H1 (cell line): ENCODE data around the gene ABHD1. TPM values are rescaled to one million over a fixed set of nuclear protein-coding genes. Genes with fewer than 3 reads are reported as not detected.
"Not testable (repeated sequence)": the region's sequence is repeated elsewhere in the genome, so short reads cannot be mapped to it uniquely, and the experiment has no call there.

ENCODE experiments used
- CTCF ChIA-PET: fragments of 300-600 bp; sonication (Branson Sonifier 250); formaldehyde crosslinking; loops from one replicate; lab custom pipeline; 2021; ENCODE audit not compliant: partially characterized antibody; lab: Charles Lee
- POLR2A ChIA-PET: fragments of 300-600 bp; sonication (Branson Sonifier 250); formaldehyde crosslinking; loops from one replicate; lab custom pipeline; 2021; ENCODE audit warnings: inconsistent platforms; ENCODE audit not compliant: partially characterized antibody; lab: Charles Lee
- DNase-seq, 2 experiments: peaks; one replicate each; pipeline versions ENCODE4 v3.0.0 to v3.0.0-alpha.2; 2010 to 2022; ENCODE audit warnings: low spot score in 2 of 2, low read depth in 1 of 2, mixed read lengths in 1 of 2
- FAIRE-seq: peaks from 2 replicates; lab custom pipeline; 2011; peaks lifted over from hg19 to GRCh38; lab: Jason Lieb, UNC
- H2AFZ ChIP-seq: 2 replicates; pipeline ENCODE4 v1.8.1; 2012; ENCODE audit warnings: low read length, inconsistent platforms
- H2AK5ac ChIP-seq: 2 replicates; pipeline ENCODE4 v1.6.1; 2013; ENCODE audit warnings: low read depth, low read length
- H2BK120ac ChIP-seq: replicated peaks from 2 replicates; pipeline ENCODE3; 2013; ENCODE audit warnings: low read depth, low read length, inconsistent platforms
- H2BK12ac ChIP-seq: 2 replicates; pipeline ENCODE4 v1.6.1; 2013; ENCODE audit warnings: low read depth, low read length
- H2BK15ac ChIP-seq: 2 replicates; pipeline ENCODE4 v1.6.1; 2013; ENCODE audit warnings: low read length
- H2BK20ac ChIP-seq: 2 replicates; pipeline ENCODE4 v1.6.1; 2013; ENCODE audit warnings: low read length
- H2BK5ac ChIP-seq: 2 replicates; pipeline ENCODE4 v1.6.1; 2013; ENCODE audit warnings: low read depth, low read length
- H3K14ac ChIP-seq: 2 replicates; pipeline ENCODE4 v1.6.1; 2013; ENCODE audit warnings: inconsistent platforms; ENCODE audit not compliant: insufficient read length
- H3K18ac ChIP-seq: 2 replicates; pipeline ENCODE4 v1.6.1; 2013; ENCODE audit warnings: low read length; ENCODE audit errors: extremely low read depth
- H3K23ac ChIP-seq: 2 replicates; pipeline ENCODE4 v1.6.1; 2013; ENCODE audit warnings: inconsistent platforms; ENCODE audit not compliant: insufficient read length
- H3K23me2 ChIP-seq: 2 replicates; pipeline ENCODE4 v1.6.1; 2013; ENCODE audit warnings: low read depth, low read length
- H3K27ac ChIP-seq: 2 replicates; pipeline ENCODE4 v1.6.1; 2011; ENCODE audit warnings: low read depth, low read length, inconsistent platforms
- H3K27me3 ChIP-seq, 4 experiments: replicated peaks in 1 of 4; 1 replicate in 1 of 4; 2 replicates in 3 of 4; pipeline versions ENCODE4 v1.6.1 to v1.8.1; 2011 to 2013; ENCODE audit warnings: low read length in 3 of 4, mild to moderate bottlenecking in 3 of 4, inconsistent platforms in 2 of 4, mixed read lengths in 2 of 4, moderate library complexity in 1 of 4; ENCODE audit not compliant: control insufficient read depth in 3 of 4, insufficient read depth in 3 of 4; ENCODE audit errors: extremely low read depth in 1 of 4
- H3K36me3 ChIP-seq, 4 experiments: 2 replicates each; pipeline versions ENCODE4 v1.6.1 to v1.8.1; 2011 to 2013; ENCODE audit warnings: mild to moderate bottlenecking in 4 of 4, low read length in 3 of 4, moderate library complexity in 2 of 4, control low read depth in 1 of 4, inconsistent platforms in 1 of 4; ENCODE audit not compliant: insufficient read depth in 4 of 4, control insufficient read depth in 2 of 4
- H3K4ac ChIP-seq: replicated peaks from 2 replicates; pipeline ENCODE3; 2013; ENCODE audit warnings: low read length, low read depth, mixed read lengths, inconsistent platforms; ENCODE audit not compliant: insufficient read length
- H3K4me1 ChIP-seq, 4 experiments: replicated peaks in 1 of 4; 1 replicate in 1 of 4; 2 replicates in 3 of 4; pipeline versions ENCODE4 v1.6.1 to v1.8.1; 2011 to 2013; ENCODE audit warnings: low read length in 3 of 4, inconsistent platforms in 2 of 4, mixed read lengths in 1 of 4; ENCODE audit not compliant: insufficient read depth in 4 of 4, control insufficient read depth in 3 of 4
- H3K4me2 ChIP-seq, 2 experiments: 2 replicates each; pipeline versions ENCODE4 v1.6.1 to v1.8.1; 2011 to 2013; ENCODE audit warnings: low read depth in 2 of 2, low read length in 2 of 2, control low read depth in 1 of 2, inconsistent platforms in 1 of 2, mild to moderate bottlenecking in 1 of 2; ENCODE audit not compliant: insufficient read depth in 1 of 2
- H3K4me3 ChIP-seq, 4 experiments: fragments of 200-600, 300-600 bp in 1 of 4; sonication (generic), shearing (Covaris generic), sonication (Bioruptor Twin) in 1 of 4; 2 replicates each; pipeline versions ENCODE4 v1.5.1 to v1.8.1; 2011 to 2016; ENCODE audit warnings: low read length in 4 of 4, low read depth in 3 of 4, control low read depth in 2 of 4, inconsistent platforms in 2 of 4, mild to moderate bottlenecking in 2 of 4, mixed read lengths in 1 of 4, moderate library complexity in 1 of 4; ENCODE audit not compliant: insufficient read depth in 2 of 4; ENCODE audit errors: extremely low read depth in 1 of 4
- H3K56ac ChIP-seq: replicated peaks from 2 replicates; pipeline ENCODE3; 2013; ENCODE audit warnings: low read depth, mild to moderate bottlenecking, mixed read lengths, low read length, inconsistent platforms; ENCODE audit not compliant: insufficient read length
- H3K79me1 ChIP-seq: 2 replicates; pipeline ENCODE4 v1.6.1; 2013; ENCODE audit warnings: low read depth, low read length, control low read depth
- H3K79me2 ChIP-seq, 2 experiments: 2 replicates each; pipeline versions ENCODE4 v1.6.1 to v1.8.1; 2012 to 2013; ENCODE audit warnings: low read length in 2 of 2, mild to moderate bottlenecking in 2 of 2, inconsistent platforms in 1 of 2; ENCODE audit not compliant: insufficient read depth in 2 of 2, control insufficient read depth in 1 of 2
- H3K9ac ChIP-seq, 4 experiments: replicated peaks in 1 of 4; 1 replicate in 1 of 4; 2 replicates in 3 of 4; pipeline versions ENCODE4 v1.6.1 to v1.8.1; 2011 to 2013; ENCODE audit warnings: low read depth in 3 of 4, low read length in 3 of 4, control low read depth in 2 of 4, mild to moderate bottlenecking in 2 of 4, moderate library complexity in 2 of 4, inconsistent platforms in 1 of 4; ENCODE audit errors: extremely low read depth in 1 of 4
- H3K9me3 ChIP-seq, 2 experiments: 2 replicates each; pipeline versions ENCODE4 v1.6.1 to v1.8.1; 2012 to 2013; ENCODE audit warnings: mild to moderate bottlenecking in 2 of 2, moderate library complexity in 2 of 2, control low read depth in 1 of 2, inconsistent platforms in 1 of 2, low read depth in 1 of 2, low read length in 1 of 2, mixed read lengths in 1 of 2; ENCODE audit not compliant: insufficient read depth in 2 of 2
- H4K20me1 ChIP-seq, 2 experiments: replicated peaks in 1 of 2; 2 replicates each; pipeline versions ENCODE3 to v1.8.1; 2011 to 2013; ENCODE audit warnings: inconsistent platforms in 2 of 2, low read length in 2 of 2, mild to moderate bottlenecking in 1 of 2; ENCODE audit not compliant: insufficient read depth in 2 of 2, control insufficient read depth in 1 of 2
- H4K5ac ChIP-seq: 2 replicates; pipeline ENCODE4 v1.6.1; 2013; ENCODE audit warnings: low read length, low read depth, mixed read lengths, inconsistent platforms; ENCODE audit not compliant: insufficient read length
- H4K8ac ChIP-seq: 2 replicates; pipeline ENCODE4 v1.8.0; 2013; ENCODE audit warnings: mild to moderate bottlenecking, moderate library complexity, low read length, inconsistent platforms; ENCODE audit not compliant: insufficient read depth; ENCODE audit errors: extremely low read depth
- H4K91ac ChIP-seq: replicated peaks from 2 replicates; pipeline ENCODE3; 2013; ENCODE audit warnings: low read length, mixed read lengths, inconsistent platforms; ENCODE audit not compliant: insufficient read length
- WGBS, 2 experiments: shearing (Covaris generic) in 1 of 2; methylation state at CpG; one replicate each; pipeline versions ENCODE4 v1.1.6 to v1.1.7; 2013 to 2015; ENCODE audit warnings: low lambda C conversion rate in 2 of 2, mixed read lengths in 2 of 2, inconsistent platforms in 1 of 2, low coverage in 1 of 2, missing lambda C conversion rate in 1 of 2; ENCODE audit not compliant: insufficient replicate concordance in 2 of 2, insufficient coverage in 1 of 2, insufficient read length in 1 of 2; ENCODE audit errors: extremely low coverage in 1 of 2, missing lambda C conversion rate in 1 of 2; 5-methylcytosine and 5-hydroxymethylcytosine counted together
- polyA plus RNA-seq, 7 experiments: library from polyadenylated mRNA; depleted of rRNA in 3 of 7; stranded (reverse) in 5 of 7; unstranded in 2 of 7; fragments of >200 nt in 5 of 7; fragments of 200-250 nt in 2 of 7; gene quantifications; 1 replicate in 5 of 7; 2 replicates in 1 of 7; 4 replicates in 1 of 7; pipeline versions ENCODE4 v1.2.1 to v1.2.3, GENCODE V29; 2011 to 2013; ENCODE audit warnings: missing spikeins in 2 of 7, mixed read lengths in 2 of 7
- total RNA-seq: library from RNA; stranded (reverse); fragmentation: NEBNext Ultra II Directional; extraction: Animal tissue kit (Norgen Biotek cat#: 25700); gene quantifications from 2 replicates; pipeline ENCODE4 v1.2.1, GENCODE V29; 2021

ABHD1 gene
- total and polyA plus RNA-seq, 2 of the 8 experiments (the other 6 are each of a cell fraction or from before 2014, with no cell fraction given): 0.20 to 1.1 TPM

DNA sequence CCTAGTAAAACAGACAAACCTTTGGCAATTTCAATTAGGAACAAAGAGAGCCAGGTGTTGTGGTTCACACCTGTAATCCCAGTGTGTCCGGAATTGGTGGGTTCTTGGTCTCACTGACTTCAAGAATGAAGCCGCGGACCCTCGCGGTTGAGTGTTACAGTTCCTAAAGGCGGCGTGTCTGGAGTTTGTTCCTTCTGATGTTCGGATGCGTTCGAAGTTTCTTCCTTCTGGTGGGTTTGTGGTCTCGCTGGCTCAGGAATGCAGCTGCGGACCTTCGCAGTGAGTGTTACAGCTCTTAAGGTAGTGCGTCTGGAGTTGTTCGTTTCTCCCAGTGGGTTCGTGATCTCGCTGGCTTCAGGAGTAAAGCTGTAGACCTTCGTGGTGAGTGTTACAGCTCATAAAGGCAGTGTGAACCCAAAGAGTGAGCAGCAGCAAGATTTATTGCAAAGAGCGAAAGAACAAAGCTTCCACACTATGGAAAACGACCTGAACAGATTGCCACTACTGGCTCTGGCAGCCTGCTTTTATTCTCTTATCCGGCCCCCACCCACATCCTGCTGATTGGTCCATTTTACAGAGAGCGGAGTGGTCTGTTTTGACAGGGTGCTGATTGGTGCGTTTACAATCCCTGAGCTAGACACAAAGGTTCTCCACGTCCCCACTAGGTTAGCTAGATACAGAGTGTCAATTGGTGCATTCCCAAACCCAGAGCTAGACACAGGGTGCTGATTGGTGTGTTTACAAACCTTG lies 12.8 kb upstream of the ABHD1 start:
- DNase-seq, H2BK12ac ChIP-seq, H2BK20ac ChIP-seq, H4K5ac ChIP-seq, H3K23ac ChIP-seq, H2AFZ ChIP-seq, H2AK5ac ChIP-seq, H3K4me3 ChIP-seq, H2BK15ac ChIP-seq, H3K79me2 ChIP-seq, H3K27me3 ChIP-seq, H2BK5ac ChIP-seq, H3K4ac ChIP-seq, H3K4me1 ChIP-seq, H4K20me1 ChIP-seq, H4K91ac ChIP-seq, H4K8ac ChIP-seq, H3K9me3 ChIP-seq, H3K14ac ChIP-seq, H2BK120ac ChIP-seq, H3K36me3 ChIP-seq, H3K18ac ChIP-seq, H3K4me2 ChIP-seq, FAIRE-seq, H3K23me2 ChIP-seq, H3K9ac ChIP-seq, H3K27ac ChIP-seq, H3K56ac ChIP-seq, H3K79me1 ChIP-seq: not testable (repeated sequence)
- POLR2A ChIA-PET: interaction anchor here (0.8 to 1.3 kb wide), 7 partner anchors 9 to 197 kb away, joined by 3 to 5 read pairs (median 3); partner anchors contain the start of genes ABHD1 and UCN
- CTCF ChIA-PET: interaction anchor here (0.9 to 9.5 kb wide), 8 partner anchors 11 to 81 kb away, joined by 3 to 120 read pairs (median 4); no protein-coding TSS in a partner anchor
- 94% methylated on average over 24 of the region's 24 CpGs; no CpG with 5 or more reads in 1 of the 2 experiments for WGBS, 2 experiments
